K562 (cell line): Measurements from ENCODE around the gene UBFD1. TPM values are rescaled to one million over a fixed set of nuclear protein-coding genes. Genes with fewer than 3 reads are reported as not detected.

Experiments
- ELF1 ChIP-seq: fragments of 200-800 bp; sonication (Bioruptor generic); IDR thresholded peaks from 2 replicates; pipeline ENCODE4 v1.6.1; 2016; ENCODE audit warnings: missing genetic modification characterization, missing compliant biosample characterization
- GMEB1 ChIP-seq: fragments of 250-450 bp; sonication (Bioruptor Pico); IDR thresholded peaks from 2 replicates; pipeline ENCODE4 v1.4.0; 2020; ENCODE audit warnings: mild to moderate bottlenecking
- HDAC2 ChIP-seq: fragments of 450-650 bp; IDR thresholded peaks from 2 replicates; pipeline ENCODE4 v1.6.1; 2016; ENCODE audit warnings: mild to moderate bottlenecking
- HNRNPK ChIP-seq: fragments of 200-400 bp; formaldehyde crosslinking; IDR thresholded peaks from one replicate; pipeline ENCODE4 v1.6.1; 2018; ENCODE audit warnings: mild to moderate bottlenecking, low read depth, low read length; ENCODE audit not compliant: poor library complexity, severe bottlenecking
- HNRNPUL1 ChIP-seq: fragments of 200-400 bp; formaldehyde crosslinking; IDR thresholded peaks from 2 replicates; pipeline ENCODE4 v1.6.1; 2017; ENCODE audit warnings: low read length
- KAT8 ChIP-seq: fragments of 450-650 bp; IDR thresholded peaks from 2 replicates; pipeline ENCODE4 v1.6.1; 2016; ENCODE audit warnings: low read depth, mild to moderate bottlenecking
- LCOR ChIP-seq: sonication (generic); formaldehyde crosslinking; IDR thresholded peaks from 2 replicates; pipeline ENCODE4 v1.8.0; 2022; ENCODE audit warnings: mild to moderate bottlenecking, missing genetic modification reagents
- NCOA4 ChIP-seq: fragments of 450-650 bp; IDR thresholded peaks from 2 replicates; pipeline ENCODE4 v1.6.1; 2018; ENCODE audit warnings: mild to moderate bottlenecking; ENCODE audit not compliant: partially characterized antibody
- SIN3A ChIP-seq, 2 experiments: fragments of 150-350 bp in 1 of 2; IDR thresholded peaks; 2 replicates each; pipeline ENCODE4 v1.6.1; 2011 to 2016; ENCODE audit warnings: borderline replicate concordance in 2 of 2, low read depth in 2 of 2, low read length in 2 of 2, mild to moderate bottlenecking in 2 of 2, moderate library complexity in 2 of 2; ENCODE audit not compliant: control insufficient read depth in 1 of 2
- SOX6 ChIP-seq: fragments of 450-650 bp; IDR thresholded peaks from 2 replicates; pipeline ENCODE4 v1.6.1; 2014; ENCODE audit warnings: mild to moderate bottlenecking
- ZBTB7A ChIP-seq: IDR thresholded peaks from 2 replicates; pipeline ENCODE4 v1.6.1; 2011; ENCODE audit warnings: low read depth, mild to moderate bottlenecking, low read length, moderate library complexity, borderline replicate concordance; ENCODE audit not compliant: control insufficient read depth
- ZNF431 ChIP-seq: sonication (generic); formaldehyde crosslinking; IDR thresholded peaks from 2 replicates; pipeline ENCODE4 v1.8.0; 2022; ENCODE audit warnings: mild to moderate bottlenecking, missing genetic modification reagents
- ZNF512 ChIP-seq: IDR thresholded peaks from 2 replicates; pipeline ENCODE4 v1.6.1; 2016; ENCODE audit warnings: missing genetic modification characterization, missing compliant biosample characterization
- ZNF75A ChIP-seq: fragments of 450-650 bp; formaldehyde crosslinking; IDR thresholded peaks from 2 replicates; pipeline ENCODE4 v1.4.0; 2020; ENCODE audit warnings: mild to moderate bottlenecking
- ZNF778 ChIP-seq: fragments of 450-650 bp; formaldehyde crosslinking; IDR thresholded peaks from 2 replicates; pipeline ENCODE4 v1.4.0; 2020; ENCODE audit warnings: mild to moderate bottlenecking, moderate library complexity
- polyA plus RNA-seq, 8 experiments: library from polyadenylated mRNA; depleted of rRNA in 4 of 8; stranded (reverse) in 5 of 8; unstranded in 3 of 8; fragments of >200 nt; fragmentation: Nextera tagmentation in 2 of 8; fragmentation: Illumina TruSeq in 1 of 8; extraction: Ambion mirVana in 2 of 8; extraction: Trizol in 1 of 8; gene quantifications; 2 replicates each; pipeline versions ENCODE4 v1.2.1 to v1.2.3, GENCODE V29; 2011 to 2014; ENCODE audit warnings: inconsistent platforms in 1 of 8, missing spikeins in 1 of 8
- total RNA-seq, 7 experiments: library from RNA; depleted of rRNA in 6 of 7; stranded (reverse); fragments of >200 nt in 6 of 7; fragmentation: Illumina TruSeq in 2 of 7; extraction: Trizol in 2 of 7; gene quantifications; 2 replicates each; pipeline versions ENCODE4 v1.2.1 to v1.2.3, GENCODE V29; 2011 to 2021; ENCODE audit warnings: low replicate concordance in 1 of 7
- TF ChIP-seq, protein P1 (sequence below): fragments of 450-650 bp; conservative IDR thresholded peaks from 2 replicates; pipeline ENCODE4 v1.6.1; 2016; ENCODE audit warnings: missing genetic modification characterization, low read depth, mild to moderate bottlenecking, missing compliant biosample characterization, moderate library complexity
- TF ChIP-seq, protein P2 (sequence below): fragments of 150-350 bp; conservative IDR thresholded peaks from 2 replicates; pipeline ENCODE4 v1.6.1; 2014; ENCODE audit warnings: low read length
- TF ChIP-seq, protein P3 (sequence below): fragments of 450-650 bp; formaldehyde crosslinking; IDR thresholded peaks from 2 replicates; pipeline ENCODE4 v1.4.0; 2020; ENCODE audit warnings: mild to moderate bottlenecking, moderate library complexity

UBFD1 gene
- total and polyA plus RNA-seq, 9 of the 15 experiments (the other 6 are each of a cell fraction or from before 2014, with no cell fraction given) = 10.7 to 66.2 (median 34.0) TPM

DNA sequence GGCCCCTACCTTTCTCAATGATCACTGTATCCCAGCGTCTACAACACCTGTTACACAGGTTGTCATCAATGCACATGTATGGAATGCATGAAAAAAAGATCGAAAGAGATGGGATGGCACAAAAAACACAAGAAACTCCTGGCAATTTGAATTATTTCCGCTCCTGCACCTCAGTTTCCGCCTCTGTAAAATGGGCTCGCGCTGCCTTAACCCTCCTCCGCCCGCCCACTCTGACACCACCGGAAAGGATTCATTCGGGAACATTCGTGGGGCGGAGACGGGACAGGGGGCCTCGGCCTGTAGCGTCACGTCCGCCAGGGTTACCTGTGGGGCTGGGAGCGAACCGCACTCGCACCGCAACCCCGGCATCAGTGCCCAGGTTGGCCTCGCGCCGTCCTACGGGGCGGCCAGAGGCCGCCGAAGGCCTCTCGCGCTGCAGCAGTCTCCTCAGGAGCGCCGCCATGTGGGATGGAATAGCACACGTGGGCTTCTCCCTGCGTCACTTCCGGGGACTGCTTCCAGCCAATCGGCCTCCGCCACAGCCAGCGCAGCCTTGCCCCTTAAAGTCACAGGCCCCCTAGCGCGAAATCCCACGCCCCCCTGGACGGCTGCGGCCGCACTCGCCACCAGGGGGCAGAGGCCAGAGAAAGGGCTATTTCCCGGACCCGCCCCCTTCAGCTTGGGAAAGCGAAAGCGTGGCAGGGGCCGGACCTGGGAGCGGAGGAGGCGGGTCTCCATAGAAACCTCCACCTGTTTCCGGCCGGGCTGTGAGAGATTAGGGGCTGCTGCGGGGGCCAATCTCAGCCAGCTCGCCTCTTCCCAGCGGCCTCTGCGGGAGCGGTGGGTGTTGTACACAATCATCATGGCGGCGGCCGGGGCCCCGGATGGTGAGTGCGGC is at the start of gene UBFD1, which contains the start of gene EARS2 (continued):
- TF ChIP-seq SIN3A (IDR thresholded peaks at IDR 0.05; ENCODE audit: borderline replicate concordance in 2 of 2, control insufficient read depth in 1 of 2, low read depth in 2 of 2, low read length in 2 of 2) (peak; percentile 87 to 97), LCOR (peak; percentile 90), ZNF431 (CRISPR knock-in tag) (peak; percentile 64; the same call in 1 of the 2 replicates), ZBTB7A (peak; percentile 96), GMEB1 (CRISPR knock-in tag) (no peak), ZNF512 (tag) (no peak), NCOA4 (peak; percentile 95), ZNF75A (no peak), KAT8 (no peak), ELF1 (peak; percentile 88), SOX6 (peak; percentile 76; the same call in 1 of the 2 replicates), HDAC2 (peak; percentile 99), HNRNPUL1 (no peak), HNRNPK (no peak), ZNF778 (CRISPR knock-in tag) (no peak)
- TF ChIP-seq, protein P1, sequence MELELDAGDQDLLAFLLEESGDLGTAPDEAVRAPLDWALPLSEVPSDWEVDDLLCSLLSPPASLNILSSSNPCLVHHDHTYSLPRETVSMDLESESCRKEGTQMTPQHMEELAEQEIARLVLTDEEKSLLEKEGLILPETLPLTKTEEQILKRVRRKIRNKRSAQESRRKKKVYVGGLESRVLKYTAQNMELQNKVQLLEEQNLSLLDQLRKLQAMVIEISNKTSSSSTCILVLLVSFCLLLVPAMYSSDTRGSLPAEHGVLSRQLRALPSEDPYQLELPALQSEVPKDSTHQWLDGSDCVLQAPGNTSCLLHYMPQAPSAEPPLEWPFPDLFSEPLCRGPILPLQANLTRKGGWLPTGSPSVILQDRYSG (tag) = no peak
- TF ChIP-seq, protein P2, sequence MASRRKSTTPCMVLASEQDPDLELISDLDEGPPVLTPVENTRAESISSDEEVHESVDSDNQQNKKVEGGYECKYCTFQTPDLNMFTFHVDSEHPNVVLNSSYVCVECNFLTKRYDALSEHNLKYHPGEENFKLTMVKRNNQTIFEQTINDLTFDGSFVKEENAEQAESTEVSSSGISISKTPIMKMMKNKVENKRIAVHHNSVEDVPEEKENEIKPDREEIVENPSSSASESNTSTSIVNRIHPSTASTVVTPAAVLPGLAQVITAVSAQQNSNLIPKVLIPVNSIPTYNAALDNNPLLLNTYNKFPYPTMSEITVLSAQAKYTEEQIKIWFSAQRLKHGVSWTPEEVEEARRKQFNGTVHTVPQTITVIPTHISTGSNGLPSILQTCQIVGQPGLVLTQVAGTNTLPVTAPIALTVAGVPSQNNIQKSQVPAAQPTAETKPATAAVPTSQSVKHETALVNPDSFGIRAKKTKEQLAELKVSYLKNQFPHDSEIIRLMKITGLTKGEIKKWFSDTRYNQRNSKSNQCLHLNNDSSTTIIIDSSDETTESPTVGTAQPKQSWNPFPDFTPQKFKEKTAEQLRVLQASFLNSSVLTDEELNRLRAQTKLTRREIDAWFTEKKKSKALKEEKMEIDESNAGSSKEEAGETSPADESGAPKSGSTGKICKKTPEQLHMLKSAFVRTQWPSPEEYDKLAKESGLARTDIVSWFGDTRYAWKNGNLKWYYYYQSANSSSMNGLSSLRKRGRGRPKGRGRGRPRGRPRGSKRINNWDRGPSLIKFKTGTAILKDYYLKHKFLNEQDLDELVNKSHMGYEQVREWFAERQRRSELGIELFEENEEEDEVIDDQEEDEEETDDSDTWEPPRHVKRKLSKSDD = 0 out of 2 replicates have a peak, but pooled peaks have one; percentile 20
- TF ChIP-seq, protein P3, sequence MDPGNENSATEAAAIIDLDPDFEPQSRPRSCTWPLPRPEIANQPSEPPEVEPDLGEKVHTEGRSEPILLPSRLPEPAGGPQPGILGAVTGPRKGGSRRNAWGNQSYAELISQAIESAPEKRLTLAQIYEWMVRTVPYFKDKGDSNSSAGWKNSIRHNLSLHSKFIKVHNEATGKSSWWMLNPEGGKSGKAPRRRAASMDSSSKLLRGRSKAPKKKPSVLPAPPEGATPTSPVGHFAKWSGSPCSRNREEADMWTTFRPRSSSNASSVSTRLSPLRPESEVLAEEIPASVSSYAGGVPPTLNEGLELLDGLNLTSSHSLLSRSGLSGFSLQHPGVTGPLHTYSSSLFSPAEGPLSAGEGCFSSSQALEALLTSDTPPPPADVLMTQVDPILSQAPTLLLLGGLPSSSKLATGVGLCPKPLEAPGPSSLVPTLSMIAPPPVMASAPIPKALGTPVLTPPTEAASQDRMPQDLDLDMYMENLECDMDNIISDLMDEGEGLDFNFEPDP (CRISPR knock-in tag) = no peak
